Vagina (tissue), 2 donors: ENCODE results near the gene REC8.

Source experiments
- POLR2A ChIP-seq, 2 donors: fragments of 450-650 bp; IDR thresholded peaks; one replicate each; pipeline ENCODE4 v1.6.1; 2017; ENCODE audit warnings: antibody characterized with exemption in 2 of 2, mild to moderate bottlenecking in 2 of 2, moderate library complexity in 2 of 2
- TF ChIP-seq, protein P1 (sequence below), 3 experiments: fragments of 450-650 bp in 2 of 3; fragments of 200-600 bp in 1 of 3; sonication (generic) in 1 of 3; IDR thresholded peaks; one replicate each; pipeline ENCODE4 v1.5.1; 2017 to 2019; ENCODE audit warnings: antibody characterized with exemption in 3 of 3, mild to moderate bottlenecking in 2 of 3, moderate library complexity in 2 of 3

DNA sequence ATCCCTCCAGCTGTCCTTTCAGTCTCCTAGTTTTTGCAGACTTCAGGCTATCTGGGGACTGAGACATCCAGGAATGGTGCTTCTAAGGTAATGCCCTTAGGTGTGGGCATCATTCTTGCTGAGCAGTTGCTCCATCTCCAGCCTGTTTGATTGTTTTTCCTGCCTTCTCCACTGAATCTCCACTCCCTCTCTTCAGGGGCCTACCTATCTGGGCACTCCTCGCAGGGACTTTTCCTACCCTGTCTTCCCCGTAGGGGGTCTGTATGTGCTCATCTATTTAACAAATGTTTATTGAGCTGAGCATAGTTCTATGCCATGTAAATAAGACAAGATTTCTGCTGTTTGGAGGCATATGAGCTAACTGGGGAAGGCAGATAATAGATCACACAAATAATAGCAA, 38.9 kb upstream of the REC8 start:
- TF ChIP-seq, protein P1, sequence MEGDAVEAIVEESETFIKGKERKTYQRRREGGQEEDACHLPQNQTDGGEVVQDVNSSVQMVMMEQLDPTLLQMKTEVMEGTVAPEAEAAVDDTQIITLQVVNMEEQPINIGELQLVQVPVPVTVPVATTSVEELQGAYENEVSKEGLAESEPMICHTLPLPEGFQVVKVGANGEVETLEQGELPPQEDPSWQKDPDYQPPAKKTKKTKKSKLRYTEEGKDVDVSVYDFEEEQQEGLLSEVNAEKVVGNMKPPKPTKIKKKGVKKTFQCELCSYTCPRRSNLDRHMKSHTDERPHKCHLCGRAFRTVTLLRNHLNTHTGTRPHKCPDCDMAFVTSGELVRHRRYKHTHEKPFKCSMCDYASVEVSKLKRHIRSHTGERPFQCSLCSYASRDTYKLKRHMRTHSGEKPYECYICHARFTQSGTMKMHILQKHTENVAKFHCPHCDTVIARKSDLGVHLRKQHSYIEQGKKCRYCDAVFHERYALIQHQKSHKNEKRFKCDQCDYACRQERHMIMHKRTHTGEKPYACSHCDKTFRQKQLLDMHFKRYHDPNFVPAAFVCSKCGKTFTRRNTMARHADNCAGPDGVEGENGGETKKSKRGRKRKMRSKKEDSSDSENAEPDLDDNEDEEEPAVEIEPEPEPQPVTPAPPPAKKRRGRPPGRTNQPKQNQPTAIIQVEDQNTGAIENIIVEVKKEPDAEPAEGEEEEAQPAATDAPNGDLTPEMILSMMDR (IDR thresholded peaks at IDR 0.05): no peak
- no peak for TF ChIP-seq POLR2A (IDR thresholded peaks at IDR 0.05)
